ENCODE data around the gene DDX17. TPM values are rescaled to one million over a fixed set of nuclear protein-coding genes. Genes with fewer than 3 reads are reported as not detected.

DDX17 gene
- total and polyA plus RNA-seq, 2 of the 8 experiments (the other 6 are each of a cell fraction or from before 2014, with no cell fraction given): 437 to 441 TPM

- no peak overlapping the region for H3K4ac ChIP-seq (replicated peaks; ENCODE audit: insufficient read length, low read depth, low read length)
- ChIA-PET CTCF (ENCODE audit: partially characterized antibody) (interaction anchor here (0.7 to 1.6 kb wide), 7 partner anchors 8 to 30 kb away, joined by 3 to 9 read pairs (median 4); no protein-coding TSS in a partner anchor), POLR2A (ENCODE audit: partially characterized antibody) (interaction anchor here (1.2 kb wide), 1 partner anchor 20 kb away, joined by 3 read pairs; no protein-coding TSS in a partner anchor)
- WGBS, 2 experiments (ENCODE audit: extremely low coverage in 1 of 2, insufficient coverage in 1 of 2, insufficient read length in 1 of 2, insufficient replicate concordance in 2 of 2, low coverage in 1 of 2, low lambda C conversion rate in 2 of 2, missing lambda C conversion rate in 1 of 2): 83% methylated on average over 13 of the region's 13 CpGs; no CpG with 5 or more reads in 1 of the 2 experiments
- H3K23me2 ChIP-seq (ENCODE audit: low read depth, low read length): no peaks in the 10 kb centered on the region
- H3K36me3 ChIP-seq (ENCODE audit: control insufficient read depth in 2 of 4, insufficient read depth in 4 of 4, low read length in 3 of 4): no peaks in the 10 kb centered on the region
- H3K27ac ChIP-seq (ENCODE audit: low read depth, low read length): no peak overlapping the region
- no peak overlapping the region for H2BK5ac ChIP-seq (ENCODE audit: low read depth, low read length)
- H3K56ac ChIP-seq (replicated peaks; ENCODE audit: insufficient read length, low read depth, low read length): no peak overlapping the region
- H2AFZ ChIP-seq (ENCODE audit: low read length): no peak overlapping the region
- H3K4me2 ChIP-seq (ENCODE audit: insufficient read depth in 1 of 2, low read depth in 2 of 2, low read length in 2 of 2): no peak overlapping the region
- no peaks in the 10 kb centered on the region for H3K27me3 ChIP-seq (replicated peaks in 1 of 4; ENCODE audit: control insufficient read depth in 3 of 4, extremely low read depth in 1 of 4, insufficient read depth in 3 of 4, low read length in 3 of 4)
- FAIRE-seq: no peak
- H3K23ac ChIP-seq (ENCODE audit: insufficient read length): no peak overlapping the region
- no peak overlapping the region for H3K14ac ChIP-seq (ENCODE audit: insufficient read length)
- no peaks in the 10 kb centered on the region for H3K79me2 ChIP-seq (ENCODE audit: control insufficient read depth in 1 of 2, insufficient read depth in 2 of 2, low read length in 2 of 2)
- H2AK5ac ChIP-seq (ENCODE audit: low read depth, low read length): no peak overlapping the region
- H4K8ac ChIP-seq (ENCODE audit: extremely low read depth, insufficient read depth, low read length): no peak overlapping the region; the same call in 1 of the 2 replicates
- no peaks in the 10 kb centered on the region; the same call in 1 of the 2 replicates for H3K79me1 ChIP-seq (ENCODE audit: low read depth, low read length)
- no peak overlapping the region for H4K5ac ChIP-seq (ENCODE audit: insufficient read length, low read depth, low read length)
- no peak for DNase-seq (ENCODE audit: low read depth in 1 of 2, low spot score in 2 of 2)
- no peak overlapping the region for H3K18ac ChIP-seq (ENCODE audit: extremely low read depth, low read length)
- no peak overlapping the region for H4K91ac ChIP-seq (replicated peaks; ENCODE audit: insufficient read length, low read length)
- no peak overlapping the region for H2BK120ac ChIP-seq (replicated peaks; ENCODE audit: low read depth, low read length)
- no peak overlapping the region for H3K9ac ChIP-seq (replicated peaks in 1 of 4; ENCODE audit: extremely low read depth in 1 of 4, low read depth in 3 of 4, low read length in 3 of 4)
- H4K20me1 ChIP-seq (replicated peaks in 1 of 2; ENCODE audit: control insufficient read depth in 1 of 2, insufficient read depth in 2 of 2, low read length in 2 of 2): peaks cover 0 to 4% of the 10 kb centered on the region in 2 experiments
- H2BK12ac ChIP-seq (ENCODE audit: low read depth, low read length): no peak overlapping the region
- H3K4me1 ChIP-seq (replicated peaks in 1 of 4; ENCODE audit: control insufficient read depth in 3 of 4, insufficient read depth in 4 of 4, low read length in 3 of 4): no peaks in the 10 kb centered on the region
- H3K9me3 ChIP-seq (ENCODE audit: insufficient read depth in 2 of 2, low read depth in 1 of 2, low read length in 1 of 2): no peaks in the 10 kb centered on the region
- no peak overlapping the region for H2BK20ac ChIP-seq (ENCODE audit: low read length)
- H2BK15ac ChIP-seq (ENCODE audit: low read length): no peak overlapping the region
- no peak overlapping the region for H3K4me3 ChIP-seq (ENCODE audit: extremely low read depth in 1 of 4, insufficient read depth in 2 of 4, low read depth in 3 of 4, low read length in 4 of 4)
- TF ChIP-seq FOSL1 (IDR thresholded peaks at IDR 0.05; ENCODE audit: insufficient read depth, low read depth, low read length) (no peak), SAP30 (IDR thresholded peaks at IDR 0.05; ENCODE audit: insufficient read depth, insufficient replicate concordance, low read length) (no peak), SIN3A (conservative IDR thresholded peaks at IDR 0.05 in 1 of 2, IDR thresholded peaks at IDR 0.05 in 1 of 2; ENCODE audit: low read depth in 1 of 2, low read length in 2 of 2) (no peak), SIRT6 (IDR thresholded peaks at IDR 0.05; ENCODE audit: low read length) (no peak), MAFK (IDR thresholded peaks at IDR 0.05; ENCODE audit: low read depth, low read length) (no peak), CHD2 (IDR thresholded peaks at IDR 0.05; ENCODE audit: low read length) (no peak), BRCA1 (IDR thresholded peaks at IDR 0.05; ENCODE audit: low read depth, low read length) (no peak), EZH2 (IDR thresholded peaks at IDR 0.05; ENCODE audit: low read depth, low read length, severe bottlenecking) (no peak), PHF8 (conservative IDR thresholded peaks at IDR 0.05; ENCODE audit: low read depth, low read length) (no peak)
- TF ChIP-seq, protein P1, sequence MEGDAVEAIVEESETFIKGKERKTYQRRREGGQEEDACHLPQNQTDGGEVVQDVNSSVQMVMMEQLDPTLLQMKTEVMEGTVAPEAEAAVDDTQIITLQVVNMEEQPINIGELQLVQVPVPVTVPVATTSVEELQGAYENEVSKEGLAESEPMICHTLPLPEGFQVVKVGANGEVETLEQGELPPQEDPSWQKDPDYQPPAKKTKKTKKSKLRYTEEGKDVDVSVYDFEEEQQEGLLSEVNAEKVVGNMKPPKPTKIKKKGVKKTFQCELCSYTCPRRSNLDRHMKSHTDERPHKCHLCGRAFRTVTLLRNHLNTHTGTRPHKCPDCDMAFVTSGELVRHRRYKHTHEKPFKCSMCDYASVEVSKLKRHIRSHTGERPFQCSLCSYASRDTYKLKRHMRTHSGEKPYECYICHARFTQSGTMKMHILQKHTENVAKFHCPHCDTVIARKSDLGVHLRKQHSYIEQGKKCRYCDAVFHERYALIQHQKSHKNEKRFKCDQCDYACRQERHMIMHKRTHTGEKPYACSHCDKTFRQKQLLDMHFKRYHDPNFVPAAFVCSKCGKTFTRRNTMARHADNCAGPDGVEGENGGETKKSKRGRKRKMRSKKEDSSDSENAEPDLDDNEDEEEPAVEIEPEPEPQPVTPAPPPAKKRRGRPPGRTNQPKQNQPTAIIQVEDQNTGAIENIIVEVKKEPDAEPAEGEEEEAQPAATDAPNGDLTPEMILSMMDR (IDR thresholded peaks at IDR 0.05; ENCODE audit: control extremely low read depth in 1 of 3, insufficient read depth in 1 of 3, low read depth in 1 of 3, low read length in 3 of 3): no peak
Observed at GRCh38 chr22:38442967-38443627, 63.0 kb downstream of the DDX17 start.
